GM23338 (cell line): ENCODE measurements around the gene MORN4. TPM values are rescaled to one million over a fixed set of nuclear protein-coding genes. Genes with fewer than 3 reads are reported as not detected.

Experiments
- ATAC-seq: fragments of 200-7000 bp; cut with Tn5 transposase; 3 replicates; pipeline ENCODE4 v1.9.1; 2020
- DNase-seq: peaks from one replicate; pipeline ENCODE4 v3.0.0-alpha.2; 2015; ENCODE audit warnings: low spot score
- H2AFZ ChIP-seq: fragments of 200-600 bp; sonication (generic); 2 replicates; pipeline ENCODE4 v1.8.0; 2016; ENCODE audit warnings: antibody characterized with exemption, mild to moderate bottlenecking, moderate library complexity
- H3F3A ChIP-seq: fragments of 200-600 bp; sonication (generic); replicated peaks from 2 replicates; pipeline ENCODE4 v1.8.0; 2017; ENCODE audit warnings: antibody characterized with exemption, mixed run types, low read depth
- H3K27ac ChIP-seq: fragments of 200-600 bp; sonication (generic); 2 replicates; pipeline ENCODE4 v1.6.1; 2016; ENCODE audit warnings: low read depth
- H3K27me3 ChIP-seq: fragments of 200-600 bp; sonication (generic); 2 replicates; pipeline ENCODE4 v1.8.0; 2016; ENCODE audit warnings: mild to moderate bottlenecking, mixed run types, moderate library complexity; ENCODE audit not compliant: insufficient read depth
- H3K36me3 ChIP-seq: fragments of 200-600 bp; sonication (generic); 2 replicates; pipeline ENCODE4 v1.8.0; 2016; ENCODE audit warnings: mild to moderate bottlenecking; ENCODE audit not compliant: insufficient read depth
- H3K4me1 ChIP-seq: fragments of 200-600 bp; sonication (generic); 2 replicates; pipeline ENCODE4 v1.8.0; 2016; ENCODE audit warnings: mild to moderate bottlenecking, moderate library complexity; ENCODE audit not compliant: insufficient read depth
- H3K4me2 ChIP-seq: fragments of 200-600 bp; sonication (generic); 2 replicates; pipeline ENCODE4 v1.7.1; 2017; ENCODE audit warnings: mixed run types
- H3K4me3 ChIP-seq: fragments of 200-600 bp; sonication (generic); 2 replicates; pipeline ENCODE4 v1.6.1; 2016; ENCODE audit warnings: mixed run types
- H3K79me2 ChIP-seq: fragments of 200-600 bp; sonication (generic); replicated peaks from 2 replicates; pipeline ENCODE4 v1.8.0; 2017; ENCODE audit warnings: mild to moderate bottlenecking; ENCODE audit not compliant: insufficient read depth
- H3K9me2 ChIP-seq: fragments of 200-600 bp; sonication (generic); 2 replicates; pipeline ENCODE4 v1.8.0; 2017; ENCODE audit not compliant: insufficient read depth
- H4K20me1 ChIP-seq: fragments of 200-600 bp; sonication (generic); replicated peaks from 2 replicates; pipeline ENCODE4 v1.8.0; 2017; ENCODE audit warnings: mild to moderate bottlenecking; ENCODE audit not compliant: insufficient read depth
- H3K27ac Mint-ChIP-seq: 2 replicates; pipeline ENCODE4 v1.8.0; 2020; ENCODE audit warnings: inconsistent platforms, mild to moderate bottlenecking, moderate library complexity, mixed read lengths
- H3K27me3 Mint-ChIP-seq: 3 replicates; pipeline ENCODE4 v1.8.0; 2022; ENCODE audit warnings: low read depth, mild to moderate bottlenecking, moderate library complexity, mixed read lengths, inconsistent platforms; ENCODE audit not compliant: insufficient read depth, poor library complexity
- H3K36me3 Mint-ChIP-seq: 3 replicates; pipeline ENCODE4 v1.8.0; 2021; ENCODE audit warnings: low read depth, mild to moderate bottlenecking, inconsistent platforms, moderate library complexity, mixed read lengths
- H3K4me1 Mint-ChIP-seq: 3 replicates; pipeline ENCODE4 v1.8.0; 2020; ENCODE audit warnings: mild to moderate bottlenecking, inconsistent platforms, mixed read lengths
- H3K4me3 Mint-ChIP-seq: 3 replicates; pipeline ENCODE4 v1.8.0; 2021; ENCODE audit warnings: moderate library complexity, mild to moderate bottlenecking, inconsistent platforms, mixed read lengths
- H3K9me3 Mint-ChIP-seq: 3 replicates; pipeline ENCODE4 v1.8.0; 2020; ENCODE audit warnings: moderate library complexity, mild to moderate bottlenecking, inconsistent platforms, mixed read lengths
- CREB1 ChIP-seq: fragments of 250-450 bp; sonication (Bioruptor Pico); IDR thresholded peaks from 2 replicates; pipeline ENCODE4 v1.5.0; 2020; ENCODE audit warnings: low read depth, mild to moderate bottlenecking, moderate library complexity
- CTCF ChIP-seq, 2 experiments: fragments of 200-600 bp in 1 of 2; sonication (generic) in 1 of 2; conservative IDR thresholded peaks; 2 replicates each; pipeline versions ENCODE4 v1.5.1 to v1.6.1; 2016 to 2017; ENCODE audit warnings: antibody characterized with exemption in 2 of 2, low read depth in 2 of 2, mild to moderate bottlenecking in 2 of 2, moderate library complexity in 1 of 2
- ETS1 ChIP-seq: IDR thresholded peaks from 2 replicates; pipeline ENCODE4 v1.6.1; 2016; ENCODE audit warnings: antibody characterized with exemption
- EZH2 ChIP-seq: fragments of 200-600 bp; sonication (generic); IDR thresholded peaks from one replicate; pipeline ENCODE4 v1.8.0; 2017; ENCODE audit warnings: antibody characterized with exemption, mild to moderate bottlenecking, low read depth; ENCODE audit not compliant: unreplicated experiment
- EZH2phosphoT487 ChIP-seq: fragments of 200-600 bp; sonication (generic); IDR thresholded peaks from one replicate; pipeline ENCODE4 v1.8.1; 2018; ENCODE audit warnings: antibody characterized with exemption; ENCODE audit not compliant: unreplicated experiment
- JUNB ChIP-seq: IDR thresholded peaks from one replicate; pipeline ENCODE4 v1.6.1; 2016; ENCODE audit warnings: antibody characterized with exemption; ENCODE audit not compliant: unreplicated experiment
- NANOG ChIP-seq: IDR thresholded peaks from 2 replicates; pipeline ENCODE4 v1.6.1; 2016; ENCODE audit warnings: antibody characterized with exemption, borderline replicate concordance
- POLR2AphosphoS5 ChIP-seq: IDR thresholded peaks from 2 replicates; pipeline ENCODE4 v1.6.1; 2016; ENCODE audit warnings: antibody characterized with exemption, low read depth
- REST ChIP-seq: IDR thresholded peaks from one replicate; pipeline ENCODE4 v1.6.1; 2018; ENCODE audit warnings: antibody characterized with exemption; ENCODE audit not compliant: unreplicated experiment
- STAT1 ChIP-seq: IDR thresholded peaks from one replicate; pipeline ENCODE4 v1.6.1; 2016; ENCODE audit warnings: antibody characterized with exemption; ENCODE audit not compliant: unreplicated experiment
- ZNF114 ChIP-seq: fragments of 250-450 bp; sonication (Bioruptor Pico); IDR thresholded peaks from 2 replicates; pipeline ENCODE4 v1.5.0; 2020; ENCODE audit warnings: mild to moderate bottlenecking, moderate library complexity
- ZNF331 ChIP-seq: fragments of 250-450 bp; sonication (Bioruptor Pico); IDR thresholded peaks from 2 replicates; pipeline ENCODE4 v1.5.0; 2020; ENCODE audit warnings: low read depth, mild to moderate bottlenecking, moderate library complexity
- ZNF462 ChIP-seq: fragments of 250-450 bp; sonication (Bioruptor Pico); IDR thresholded peaks from 2 replicates; pipeline ENCODE4 v1.5.0; 2020; ENCODE audit warnings: mild to moderate bottlenecking, moderate library complexity
- polyA plus RNA-seq: library from polyadenylated mRNA; unstranded; fragments of >200 nt; fragmentation: Nextera tagmentation; extraction: Ambion mirVana; gene quantifications from 2 replicates; pipeline ENCODE4 v1.2.1, GENCODE V29; 2016
- total RNA-seq: library from RNA; depleted of rRNA; stranded (reverse); fragments of >200 nt; shearing (Covaris generic); gene quantifications from 2 replicates; pipeline ENCODE4 v1.2.3, GENCODE V29; 2014

MORN4 gene
- total and polyA plus RNA-seq, 2 experiments from 2014 or later: 9.0 to 50.0 TPM

GRCh38 chr10:97664282-97664850, 31.1 kb upstream of the MORN4 start:
- ATAC-seq: no peak
- no peak overlapping the region for H3K4me3 Mint-ChIP-seq

More at GRCh38 chr10:97664282-97664850, 31.1 kb upstream of the MORN4 start:
- no peaks in the 10 kb centered on the region for H3K27me3 ChIP-seq
- peaks cover 5% of the 10 kb centered on the region; the same call in 1 of the 2 replicates for H4K20me1 ChIP-seq
- no peak overlapping the region for H3K27ac Mint-ChIP-seq
- no peaks in the 10 kb centered on the region for H3K9me3 Mint-ChIP-seq
- no peak overlapping the region for H3K4me3 ChIP-seq
- no peaks in the 10 kb centered on the region for H3K4me1 Mint-ChIP-seq
- no peaks in the 10 kb centered on the region for H3K27me3 Mint-ChIP-seq
- H3K4me2 ChIP-seq: no peak overlapping the region
- H3K36me3 ChIP-seq: peaks cover 24% of the 10 kb centered on the region
- no peak overlapping the region for H2AFZ ChIP-seq
- peaks cover 65% of the 10 kb centered on the region for H3K36me3 Mint-ChIP-seq
- no peak for DNase-seq
- H3K27ac ChIP-seq: no peak overlapping the region
- H3K4me1 ChIP-seq: no peaks in the 10 kb centered on the region
- no peak for TF ChIP-seq EZH2
- TF ChIP-seq NANOG: no peak
- TF ChIP-seq ETS1: no peak
- no peak for TF ChIP-seq STAT1
- TF ChIP-seq CREB1 (CRISPR knock-in tag): no peak
- TF ChIP-seq JUNB: no peak
- TF ChIP-seq EZH2phosphoT487: no peak
- no peak for TF ChIP-seq POLR2AphosphoS5
- TF ChIP-seq REST: no peak
- TF ChIP-seq ZNF331 (CRISPR knock-in tag): no peak
- TF ChIP-seq ZNF462 (CRISPR knock-in tag): no peak
- TF ChIP-seq ZNF114: no peak
- no peak for TF ChIP-seq CTCF (conservative IDR thresholded peaks at IDR 0.05; ENCODE audit: low read depth in 2 of 2)
- H3K79me2 ChIP-seq: no peaks in the 10 kb centered on the region
- no peaks in the 10 kb centered on the region for H3F3A ChIP-seq
- H3K9me2 ChIP-seq: no peaks in the 10 kb centered on the region
